GM21717 (cell line): Measurements from ENCODE around the gene CLEC3A.
"Not testable (repeated sequence)": the region's sequence is repeated elsewhere in the genome, so short reads cannot be mapped to it uniquely, and the experiment has no call there.

Experiments
- ATAC-seq: cut with Tn5 transposase; IDR thresholded peaks from one replicate; pipeline ENCODE4 v1.9.1; 2021; ENCODE audit warnings: mild to moderate bottlenecking, moderate library complexity; ENCODE audit not compliant: unreplicated experiment

CLEC3A gene

GRCh38 chr16:78025631-78026030 lies 3.3 kb downstream of the CLEC3A start:
- ATAC-seq, result no peak

GRCh38 chr16:78028018-78028417 lies 5.7 kb downstream of the CLEC3A start:
- no peak for ATAC-seq

- ATAC-seq, result no peak
Observed at GRCh38 chr16:78034530-78034929, 12.2 kb downstream of the CLEC3A start.

- no peak for ATAC-seq
Observed at GRCh38 chr16:78035012-78035411, 12.7 kb downstream of the CLEC3A start.

GRCh38 chr16:78040396-78040795 lies 18.0 kb downstream of the CLEC3A start:
- no peak for ATAC-seq

GRCh38 chr16:78045865-78046581 lies 23.7 kb downstream of the CLEC3A start:
- ATAC-seq, result no peak

- ATAC-seq, result no peak
Observed at GRCh38 chr16:78048319-78048718, 26.0 kb downstream of the CLEC3A start.

- no peak for ATAC-seq
Observed at GRCh38 chr16:78050734-78051400, 28.5 kb downstream of the CLEC3A start.

- no peak for ATAC-seq
Observed at GRCh38 chr16:78057803-78058564, 35.6 kb downstream of the CLEC3A start.

- ATAC-seq, result not testable (repeated sequence)
Observed at GRCh38 chr16:78059806-78060205, 37.5 kb downstream of the CLEC3A start.

- ATAC-seq, result no peak
Observed at GRCh38 chr16:78060295-78060694, 37.9 kb downstream of the CLEC3A start.

GRCh38 chr16:78060809-78061208 lies 38.5 kb downstream of the CLEC3A start:
- ATAC-seq, result no peak

- ATAC-seq, result no peak
Observed at GRCh38 chr16:78065319-78065718, 43.0 kb downstream of the CLEC3A start.

GRCh38 chr16:78069913-78070312 lies 47.6 kb downstream of the CLEC3A start:
- no peak for ATAC-seq

GRCh38 chr16:78072275-78072674 lies 49.9 kb downstream of the CLEC3A start:
- ATAC-seq, result no peak

GRCh38 chr16:78075800-78076199 lies 53.5 kb downstream of the CLEC3A start:
- ATAC-seq, result no peak

GRCh38 chr16:78081341-78081740 lies 59.0 kb downstream of the CLEC3A start:
- ATAC-seq, result no peak
